Tibial nerve (tissue), 4 donors: ENCODE data around the gene DYNC1LI2. TPM values are rescaled to one million over a fixed set of nuclear protein-coding genes. Genes with fewer than 3 reads are reported as not detected.

Source experiments
- DNase-seq, 2 donors: peaks; one replicate each; pipeline ENCODE4 v3.0.0-alpha.2; 2019; ENCODE audit warnings: low spot score in 2 of 2
- H3K27ac ChIP-seq, 4 donors: fragments of 200-600 bp; sonication (generic) in 3 of 4; one replicate each; pipeline ENCODE4 v1.5.1; 2017 to 2019; ENCODE audit warnings: mild to moderate bottlenecking in 1 of 4
- H3K27me3 ChIP-seq, 2 donors: fragments of 200-600 bp; sonication (generic) in 1 of 2; one replicate each; pipeline versions ENCODE4 v1.5.1 to v1.6.0; 2017 to 2019
- H3K36me3 ChIP-seq, 3 donors: fragments of 200-600 bp; sonication (generic); one replicate each; pipeline ENCODE4 v1.5.1; 2018 to 2019
- H3K4me1 ChIP-seq, 4 donors: fragments of 200-600 bp; sonication (generic) in 3 of 4; one replicate each; pipeline ENCODE4 v1.5.1; 2017 to 2019
- H3K4me3 ChIP-seq, 4 donors: fragments of 200-600 bp; sonication (generic) in 3 of 4; one replicate each; pipeline ENCODE4 v1.5.1; 2017 to 2019; ENCODE audit warnings: mild to moderate bottlenecking in 1 of 4, moderate library complexity in 1 of 4
- H3K9me3 ChIP-seq, 4 donors: fragments of 200-600 bp; sonication (generic) in 3 of 4; one replicate each; pipeline ENCODE4 v1.5.1; 2017 to 2019
- CTCF ChIP-seq, 5 experiments: fragments of 200-600 bp in 3 of 5; fragments of 450-650 bp in 2 of 5; sonication (generic) in 3 of 5; IDR thresholded peaks; one replicate each; pipeline ENCODE4 v1.5.1; 2016 to 2019; ENCODE audit warnings: antibody characterized with exemption in 5 of 5, mild to moderate bottlenecking in 3 of 5, moderate library complexity in 2 of 5
- EP300 ChIP-seq, 2 donors: sonication (generic); formaldehyde crosslinking; IDR thresholded peaks; one replicate each; pipeline ENCODE4 v1.6.1; 2017; ENCODE audit warnings: antibody characterized with exemption in 2 of 2, mild to moderate bottlenecking in 1 of 2
- POLR2A ChIP-seq, 2 donors: fragments of 450-650 bp; IDR thresholded peaks; one replicate each; pipeline ENCODE4 v1.6.1; 2017; ENCODE audit warnings: antibody characterized with exemption in 2 of 2, mild to moderate bottlenecking in 2 of 2, moderate library complexity in 2 of 2
- WGBS, 2 donors: methylation state at CpG; one replicate each; pipeline ENCODE4 v1.1.5; 2018; 5-methylcytosine and 5-hydroxymethylcytosine counted together
- total RNA-seq, 4 donors: library from RNA; depleted of rRNA; stranded (reverse); fragments of >200 nt; gene quantifications; one replicate each; pipeline ENCODE4 v1.1.0, GENCODE V29; 2016

Gene DYNC1LI2
- total RNA-seq, 4 donors from 2014 or later, result 248 to 363 (median 266) TPM

DNA sequence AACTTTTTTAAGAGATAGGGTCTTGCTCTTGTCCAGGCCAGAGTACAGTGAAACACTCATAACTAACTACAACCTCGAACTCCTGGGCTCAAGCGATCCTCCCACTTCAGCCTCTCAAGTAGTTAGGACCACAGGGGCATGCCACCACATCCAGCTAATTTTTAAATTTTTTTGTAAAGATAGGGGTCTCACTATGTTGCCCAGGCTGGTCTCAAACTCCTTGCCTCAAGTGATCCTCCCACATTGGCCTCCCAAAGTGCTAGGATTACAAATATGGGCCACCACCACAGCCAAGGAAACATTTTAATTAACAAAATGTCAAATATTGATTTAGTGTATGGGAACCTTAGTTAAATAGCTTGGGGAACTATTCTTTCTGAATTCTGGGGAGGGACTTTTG is 2.8 kb upstream of the DYNC1LI2 start:
- Histone ChIP-seq H3K9me3 (no peaks in the 10 kb centered on the region), H3K27me3 (no peaks in the 10 kb centered on the region), H3K4me3 (no peak overlapping the region), H3K36me3 (peaks cover 0 to 2% (median under 1%) of the 10 kb centered on the region in 3 donors), H3K27ac (no peak overlapping the region), H3K4me1 (peaks cover 0 to 26% (median 16%) of the 10 kb centered on the region in 4 donors)
- WGBS, 2 donors, result 91 to 93% methylated on average over 2 of the region's 2 CpGs
- no peak for TF ChIP-seq POLR2A (IDR thresholded peaks at IDR 0.05)
- no peak for TF ChIP-seq CTCF (IDR thresholded peaks at IDR 0.05)
- no peak for DNase-seq

- Histone ChIP-seq H3K27me3 (no peaks in the 10 kb centered on the region), H3K27ac (no peak overlapping the region), H3K4me3 (no peak overlapping the region), H3K36me3 (peaks cover 0 to 15% (median 6%) of the 10 kb centered on the region in 3 donors), H3K9me3 (no peaks in the 10 kb centered on the region), H3K4me1 (peaks cover 0 to 39% (median 20%) of the 10 kb centered on the region in 4 donors)
- TF ChIP-seq CTCF (IDR thresholded peaks at IDR 0.05) (no peak), POLR2A (IDR thresholded peaks at IDR 0.05) (no peak), EP300 (IDR thresholded peaks at IDR 0.05) (no peak)
- 94 to 96% methylated on average over 2 of the region's 2 CpGs for WGBS, 2 donors
- DNase-seq, result no peak
Observed at GRCh38 chr16:66752958-66753357, 1.5 kb upstream of the DYNC1LI2 start.

GRCh38 chr16:66752379-66752778 is 970 bp upstream of the DYNC1LI2 start:
- Histone ChIP-seq H3K27me3 (no peaks in the 10 kb centered on the region), H3K27ac (peak overlapping the region in 3 of 4 donors; percentile 95 to 98 (median 96)), H3K9me3 (no peaks in the 10 kb centered on the region), H3K36me3 (peaks cover 0 to 19% (median 6%) of the 10 kb centered on the region in 3 donors), H3K4me3 (no peak overlapping the region), H3K4me1 (peaks cover 0 to 45% (median 20%) of the 10 kb centered on the region in 4 donors)
- 61 to 81% methylated on average over 6 of the region's 6 CpGs for WGBS, 2 donors
- TF ChIP-seq POLR2A (IDR thresholded peaks at IDR 0.05) (no peak), EP300 (IDR thresholded peaks at IDR 0.05) (no peak), CTCF (IDR thresholded peaks at IDR 0.05) (no peak)
- no peak for DNase-seq

DNA sequence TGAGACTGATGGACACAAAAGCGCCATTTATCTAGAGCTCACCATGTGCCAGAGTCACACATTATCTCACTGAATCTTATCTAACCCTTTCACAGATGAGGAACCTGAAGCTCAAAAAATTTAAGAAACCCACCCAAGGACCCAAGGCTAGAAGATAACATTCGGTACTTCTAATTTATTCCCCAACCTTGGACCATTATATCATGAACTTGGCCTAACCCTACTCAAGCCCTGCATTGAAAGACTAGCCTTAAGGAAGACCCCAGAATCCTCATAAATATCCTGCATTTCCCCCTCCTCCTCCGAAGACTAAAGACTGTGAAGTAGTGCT is 548 bp upstream of the DYNC1LI2 start:
- TF ChIP-seq CTCF (IDR thresholded peaks at IDR 0.05), result no peak
- no peak for TF ChIP-seq EP300 (IDR thresholded peaks at IDR 0.05)
- no peak for TF ChIP-seq POLR2A (IDR thresholded peaks at IDR 0.05)
- H3K4me3 ChIP-seq, result peak overlapping the region in 3 of 4 donors; percentile 83 to 100 (median 93)
- H3K27ac ChIP-seq, result peak overlapping the region; percentile 78 to 98 (median 96)
- peaks cover 0 to 48% (median 22%) of the 10 kb centered on the region in 4 donors for H3K4me1 ChIP-seq
- peaks cover 0 to 23% (median 6%) of the 10 kb centered on the region in 3 donors for H3K36me3 ChIP-seq
- WGBS, 2 donors, result 38 to 46% methylated on average over 3 of the region's 3 CpGs
- H3K27me3 ChIP-seq, result no peaks in the 10 kb centered on the region
- DNase-seq, result no peak
- H3K9me3 ChIP-seq, result no peaks in the 10 kb centered on the region

DNA sequence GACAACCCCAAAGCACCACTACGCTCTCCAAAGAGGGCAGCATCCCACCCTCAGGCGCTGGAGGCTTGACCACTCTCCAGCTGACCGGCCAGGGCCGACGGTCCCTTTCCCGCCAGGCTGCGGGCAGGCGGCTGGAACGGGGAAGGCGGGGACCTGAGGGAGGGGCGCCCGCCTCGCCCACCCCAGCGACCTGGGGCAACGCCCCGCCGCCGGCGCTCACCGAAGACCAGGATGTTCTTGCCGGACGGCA is 431 bp downstream of the DYNC1LI2 start:
- DNase-seq, result no peak
- Histone ChIP-seq H3K27me3 (no peaks in the 10 kb centered on the region), H3K36me3 (peaks cover 0 to 31% (median 6%) of the 10 kb centered on the region in 3 donors), H3K4me1 (peaks cover 0 to 58% (median 23%) of the 10 kb centered on the region in 4 donors), H3K9me3 (no peaks in the 10 kb centered on the region), H3K4me3 (peak overlapping the region; percentile 83 to 100 (median 96)), H3K27ac (peak overlapping the region; percentile 78 to 98 (median 96))
- WGBS, 2 donors, result 0% methylated on average over 9 of the region's 22 CpGs
- TF ChIP-seq EP300 (IDR thresholded peaks at IDR 0.05) (no peak), CTCF (IDR thresholded peaks at IDR 0.05) (no peak), POLR2A (IDR thresholded peaks at IDR 0.05) (no peak)
